ENCODE measurements around the gene HSD17B3. TPM values are rescaled to one million over a fixed set of nuclear protein-coding genes. Genes with fewer than 3 reads are reported as not detected.

Gene HSD17B3
- total RNA-seq, 1 donor from 2014 or later = not detected

GRCh38 chr9:96199006-96199405 lies 103.0 kb downstream of the HSD17B3 start:
- Histone ChIP-seq H3K9me3 (ENCODE audit: low read depth) (no peaks in the 10 kb centered on the region), H3K4me3 (no peak overlapping the region), H3K27me3 (no peaks in the 10 kb centered on the region), H3K36me3 (no peaks in the 10 kb centered on the region), H3K79me2 (ENCODE audit: low read depth) (no peaks in the 10 kb centered on the region), H4K20me1 (ENCODE audit: low read depth) (no peaks in the 10 kb centered on the region), H3F3A (ENCODE audit: low read depth) (no peaks in the 10 kb centered on the region), H3K27ac (no peak overlapping the region), H3K4me2 (no peak overlapping the region), H3K4me1 (peaks cover 9% of the 10 kb centered on the region), H3K9ac (no peak overlapping the region), H2AFZ (replicated peaks) (no peak overlapping the region)
- Mint-ChIP-seq H3K9me3 (peaks cover 4% of the 10 kb centered on the region), H3K36me3 (no peaks in the 10 kb centered on the region), H3K27ac (no peak overlapping the region), H3K4me3 (no peak overlapping the region), H3K27me3 (ENCODE audit: insufficient read depth, low read depth) (peaks cover 9% of the 10 kb centered on the region), H3K4me1 (peaks cover 5% of the 10 kb centered on the region)
- no peak for TF ChIP-seq CTCF (IDR thresholded peaks at IDR 0.05)
- no peak for TF ChIP-seq EZH2phosphoT487 (IDR thresholded peaks at IDR 0.05)
- no peak for TF ChIP-seq EZH2 (IDR thresholded peaks at IDR 0.05)
- DNase-seq (ENCODE audit: low spot score) = no peak

- peaks cover 5% of the 10 kb centered on the region for H3K27me3 Mint-ChIP-seq (ENCODE audit: insufficient read depth, low read depth)
- Histone ChIP-seq H3K9me3 (ENCODE audit: low read depth) (no peaks in the 10 kb centered on the region), H4K20me1 (ENCODE audit: low read depth) (no peaks in the 10 kb centered on the region), H3K9ac (no peak overlapping the region), H3K4me1 (no peaks in the 10 kb centered on the region), H3K27me3 (no peaks in the 10 kb centered on the region), H2AFZ (replicated peaks) (no peak overlapping the region), H3K4me3 (no peak overlapping the region), H3F3A (ENCODE audit: low read depth) (no peaks in the 10 kb centered on the region), H3K79me2 (ENCODE audit: low read depth) (no peaks in the 10 kb centered on the region), H3K27ac (no peak overlapping the region), H3K36me3 (no peaks in the 10 kb centered on the region), H3K4me2 (no peak overlapping the region)
- no peak overlapping the region for H3K4me3 Mint-ChIP-seq
- H3K36me3 Mint-ChIP-seq = no peaks in the 10 kb centered on the region
- peaks cover 19% of the 10 kb centered on the region for H3K9me3 Mint-ChIP-seq
- no peak for DNase-seq (ENCODE audit: low spot score)
- TF ChIP-seq EZH2phosphoT487 (IDR thresholded peaks at IDR 0.05) (no peak), EZH2 (IDR thresholded peaks at IDR 0.05) (no peak), CTCF (IDR thresholded peaks at IDR 0.05) (no peak)
- H3K4me1 Mint-ChIP-seq = peaks cover 3% of the 10 kb centered on the region
- no peak overlapping the region for H3K27ac Mint-ChIP-seq
Observed at GRCh38 chr9:96195541-96195940, 106.4 kb downstream of the HSD17B3 start.

GRCh38 chr9:96193236-96193755 lies 108.7 kb downstream of the HSD17B3 start:
- Mint-ChIP-seq H3K4me3 (no peak overlapping the region), H3K9me3 (peaks cover 23% of the 10 kb centered on the region), H3K27me3 (ENCODE audit: insufficient read depth, low read depth) (peaks cover 7% of the 10 kb centered on the region), H3K36me3 (no peaks in the 10 kb centered on the region), H3K27ac (no peak overlapping the region), H3K4me1 (peaks cover 3% of the 10 kb centered on the region)
- Histone ChIP-seq H4K20me1 (ENCODE audit: low read depth) (no peaks in the 10 kb centered on the region), H3K4me3 (no peak overlapping the region), H3K4me2 (no peak overlapping the region), H3K27ac (no peak overlapping the region), H3K4me1 (no peaks in the 10 kb centered on the region), H2AFZ (replicated peaks) (no peak overlapping the region), H3K36me3 (no peaks in the 10 kb centered on the region), H3K9ac (no peak overlapping the region), H3K9me3 (ENCODE audit: low read depth) (no peaks in the 10 kb centered on the region), H3K79me2 (ENCODE audit: low read depth) (no peaks in the 10 kb centered on the region), H3F3A (ENCODE audit: low read depth) (no peaks in the 10 kb centered on the region), H3K27me3 (no peaks in the 10 kb centered on the region)
- no peak for DNase-seq (ENCODE audit: low spot score)
- no peak for TF ChIP-seq EZH2phosphoT487 (IDR thresholded peaks at IDR 0.05)
- no peak for TF ChIP-seq EZH2 (IDR thresholded peaks at IDR 0.05)
- no peak for TF ChIP-seq CTCF (IDR thresholded peaks at IDR 0.05)
